Activated T-cell treated with anti-CD3 and anti-CD28 coated beads for 24 hours (primary cell): ENCODE measurements around the gene ING1.
"Not testable (repeated sequence)": the region's sequence is repeated elsewhere in the genome, so short reads cannot be mapped to it uniquely, and the experiment has no call there.

Source experiments
- DNase-seq: peaks from one replicate; pipeline ENCODE4 v3.0.0-alpha.2; 2020; ENCODE audit warnings: low read depth

Gene ING1

GRCh38 chr13:110695774-110696173 is 17.7 kb upstream of the ING1 start:
- not testable (repeated sequence) for DNase-seq

GRCh38 chr13:110696776-110697175 is 16.7 kb upstream of the ING1 start:
- no peak for DNase-seq

GRCh38 chr13:110697842-110698241 is 15.7 kb upstream of the ING1 start:
- no peak for DNase-seq

GRCh38 chr13:110698689-110699088 is 14.8 kb upstream of the ING1 start:
- DNase-seq, result no peak

GRCh38 chr13:110699148-110700145 is 14.1 kb upstream of the ING1 start:
- no peak for DNase-seq

GRCh38 chr13:110700186-110700585 is 13.3 kb upstream of the ING1 start:
- DNase-seq, result no peak

- DNase-seq, result no peak
Measured at GRCh38 chr13:110700641-110701040, 12.9 kb upstream of the ING1 start.

GRCh38 chr13:110701061-110701460 is 12.4 kb upstream of the ING1 start:
- DNase-seq, result not testable (repeated sequence)

- DNase-seq, result no peak
Measured at GRCh38 chr13:110702089-110702488, 11.4 kb upstream of the ING1 start.

- DNase-seq, result no peak
Measured at GRCh38 chr13:110702591-110703526, 10.6 kb upstream of the ING1 start.

- DNase-seq, result no peak
Measured at GRCh38 chr13:110705356-110705825, 8.1 kb upstream of the ING1 start.

- DNase-seq, result peak; percentile 93
Measured at GRCh38 chr13:110705826-110706569, 7.5 kb upstream of the ING1 start, which contains the start of gene CARS2. CARS2 (minus strand) TSS chr13:110706116; CDS start chr13:110706093, 23 bp downstream.

GRCh38 chr13:110706570-110707372 is 6.7 kb upstream of the ING1 start:
- no peak for DNase-seq

GRCh38 chr13:110712081-110712848 is 1.2 kb upstream of the ING1 start:
- peak; percentile 83 for DNase-seq

- peak; percentile 100 for DNase-seq
Measured at GRCh38 chr13:110712849-110713641, 455 bp upstream of the ING1 start.

- peak; percentile 51 for DNase-seq
Measured at GRCh38 chr13:110713981-110714796, 689 bp downstream of the ING1 start.

- peak; percentile 29 for DNase-seq
Measured at GRCh38 chr13:110714797-110715394, 1.4 kb downstream of the ING1 start.
